CD4-positive, alpha-beta T cell treated with Interferon gamma for 1 hour (primary cell): ENCODE results near the gene GRPEL1.
A peak's percentile ranks its signal among the peaks of the same experiment; 100 is the strongest.
"Not testable (repeated sequence)": the region's sequence is repeated elsewhere in the genome, so short reads cannot be mapped to it uniquely, and the experiment has no call there.

Source experiments
- DNase-seq: peaks from one replicate; pipeline ENCODE4 v3.0.0-alpha.2; 2020

GRPEL1 gene

DNA sequence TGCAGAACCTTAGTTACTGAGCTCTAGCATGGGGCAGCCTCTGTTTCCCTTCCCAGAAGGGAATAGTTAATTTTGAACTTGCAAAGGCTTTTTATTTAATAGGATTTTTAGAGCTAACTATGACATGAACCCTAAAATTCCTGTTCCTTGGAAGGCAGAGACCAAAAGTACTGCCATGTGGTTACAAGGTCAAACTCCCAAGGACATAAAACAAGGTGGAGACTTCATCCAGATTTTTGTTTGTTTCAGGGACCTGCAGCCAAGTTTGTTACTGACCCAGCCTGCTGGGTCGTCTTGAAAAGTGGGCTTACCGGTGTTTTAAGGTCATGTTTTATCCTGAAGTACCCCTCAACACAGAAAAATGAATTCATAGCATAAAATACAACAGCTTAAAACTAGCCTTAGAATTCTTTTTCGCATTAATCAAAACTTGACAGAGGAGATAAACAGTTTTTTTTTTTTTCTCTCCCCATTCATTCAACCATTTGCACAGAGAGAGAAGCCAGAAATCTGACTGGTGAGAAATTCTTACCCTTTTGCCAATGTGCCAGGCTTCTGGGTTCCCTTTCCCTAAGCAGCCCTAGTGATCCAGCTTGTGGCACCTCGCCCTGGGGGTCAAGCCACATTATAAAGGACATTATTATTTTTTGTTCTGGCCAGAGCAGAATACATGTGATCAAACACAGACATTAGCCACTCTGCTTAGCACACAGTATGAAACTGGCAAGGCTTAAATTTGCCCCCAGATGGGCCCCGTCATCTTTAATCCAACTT lies 21.5 kb upstream of the GRPEL1 start:
- no peak for DNase-seq

DNA sequence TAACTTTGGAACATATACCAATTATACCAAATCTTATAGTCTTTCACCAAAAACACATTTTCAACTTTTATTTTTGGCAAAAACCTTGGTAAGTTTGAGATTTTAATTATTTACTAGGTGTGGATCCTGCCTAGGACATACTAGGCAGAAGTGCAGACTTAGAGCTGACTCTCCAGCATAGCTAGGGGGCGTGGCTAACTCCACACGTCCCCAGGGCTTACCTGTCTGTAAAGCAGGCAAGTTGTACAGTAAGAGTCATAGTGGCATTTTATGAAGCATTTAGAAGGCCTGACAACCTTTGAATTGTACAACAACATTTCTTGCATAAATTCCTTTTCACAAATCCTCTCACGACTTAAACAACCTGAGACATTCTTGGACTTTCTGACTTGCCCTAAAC lies 19.2 kb upstream of the GRPEL1 start:
- DNase-seq: no peak

DNA sequence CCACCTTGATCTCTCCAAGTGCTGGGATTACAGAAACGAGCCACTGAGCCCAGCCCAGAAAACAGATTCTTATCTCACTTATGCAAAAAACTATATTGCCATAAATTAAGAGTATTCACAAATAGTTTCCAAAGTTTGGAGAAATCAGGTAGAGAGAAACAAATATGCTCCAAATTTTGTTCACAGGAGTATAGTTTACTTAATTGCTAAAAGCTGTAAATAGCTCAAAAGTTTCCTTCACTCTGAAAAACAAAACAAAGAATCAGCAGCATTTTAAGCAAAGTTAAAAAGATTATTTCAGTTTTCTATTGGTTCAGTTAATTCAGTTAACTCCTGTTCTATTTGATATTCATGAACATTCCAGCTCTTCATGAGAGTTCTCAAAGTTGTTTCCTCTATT lies 18.5 kb upstream of the GRPEL1 start:
- no peak for DNase-seq

DNA sequence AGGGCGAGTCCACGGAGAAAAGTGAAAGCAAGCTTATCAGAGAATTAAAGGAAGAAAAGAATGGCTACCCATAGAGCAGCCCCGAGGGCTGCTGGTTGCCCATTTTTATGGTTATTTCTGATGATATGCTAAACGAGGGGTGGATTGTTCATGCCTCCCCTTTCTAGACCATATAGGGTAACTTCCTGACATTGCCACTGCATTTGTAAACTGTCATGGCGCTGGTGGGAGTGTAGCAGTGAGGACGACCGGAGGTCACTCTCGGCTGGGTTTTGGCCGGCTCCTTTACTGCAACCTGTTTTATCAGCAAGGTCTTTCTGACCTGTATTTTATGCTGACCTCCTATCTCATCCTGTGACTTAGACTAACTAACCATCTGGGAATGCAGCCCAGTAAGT lies 16.7 kb upstream of the GRPEL1 start:
- not testable (repeated sequence) for DNase-seq

DNA sequence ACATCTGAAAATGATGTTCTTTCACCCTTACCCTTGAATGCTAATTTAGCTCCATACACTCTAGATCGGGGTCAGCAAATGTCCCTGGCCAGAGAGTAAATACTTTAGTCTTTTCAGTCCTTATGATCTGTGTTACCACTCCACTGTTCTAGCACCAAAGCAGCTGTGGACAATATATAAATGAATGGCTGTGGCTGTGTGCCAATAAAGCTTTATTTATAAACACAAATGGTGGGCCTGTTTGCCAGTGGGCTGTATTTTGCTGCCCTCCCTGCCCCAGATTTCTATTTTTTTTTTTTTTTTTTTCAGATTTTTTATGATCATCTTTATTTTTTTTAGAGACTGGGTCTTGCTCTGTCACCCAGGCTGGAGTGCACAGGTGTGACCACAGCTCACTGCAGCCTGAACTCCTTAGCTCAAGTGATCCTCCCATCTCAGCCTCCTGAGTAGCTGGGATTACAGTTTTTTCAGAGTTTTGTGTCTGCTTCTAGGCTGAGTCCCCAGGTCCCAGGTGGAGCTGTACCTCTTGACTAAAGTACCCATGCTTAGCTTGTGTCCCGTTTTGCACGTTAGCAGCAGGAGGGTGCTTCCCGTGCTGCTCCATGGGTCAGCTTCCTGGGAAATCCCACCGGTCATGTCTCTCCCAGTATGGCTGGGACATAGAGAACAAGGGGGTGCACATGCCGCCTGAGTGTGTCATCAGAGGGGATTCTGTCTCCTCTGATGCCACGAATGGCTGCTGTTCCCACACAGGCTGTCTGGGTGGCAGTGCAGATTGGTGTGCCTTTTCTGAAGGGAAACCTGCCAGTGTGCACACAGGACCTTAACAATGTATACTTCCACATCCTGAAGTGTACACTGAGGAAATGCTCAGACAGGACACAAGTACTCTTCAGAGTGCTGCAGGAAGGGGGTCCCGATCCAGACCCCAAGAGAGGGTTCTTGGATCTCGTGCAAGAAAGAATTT lies 16.0 kb upstream of the GRPEL1 start:
- DNase-seq: no peak

DNA sequence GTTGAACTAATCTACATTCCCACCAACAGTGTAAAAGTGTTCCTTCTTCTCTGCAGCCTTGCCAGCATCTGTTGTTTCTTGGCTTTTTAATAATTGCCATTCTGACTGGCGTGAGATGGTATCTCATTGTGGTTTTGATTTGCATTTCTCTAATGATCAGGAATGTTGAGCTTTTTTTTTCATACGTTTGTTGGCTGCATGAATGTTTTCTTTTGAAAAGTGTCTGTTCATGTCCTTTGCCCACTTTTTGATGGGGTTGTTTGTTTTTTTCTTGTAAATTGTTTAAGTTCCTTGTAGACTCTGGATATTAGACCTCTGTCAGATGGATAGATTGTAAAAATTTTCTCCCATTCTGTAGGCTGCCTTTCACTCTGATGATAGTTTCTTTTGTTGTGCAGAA lies 12.0 kb upstream of the GRPEL1 start:
- not testable (repeated sequence) for DNase-seq

DNA sequence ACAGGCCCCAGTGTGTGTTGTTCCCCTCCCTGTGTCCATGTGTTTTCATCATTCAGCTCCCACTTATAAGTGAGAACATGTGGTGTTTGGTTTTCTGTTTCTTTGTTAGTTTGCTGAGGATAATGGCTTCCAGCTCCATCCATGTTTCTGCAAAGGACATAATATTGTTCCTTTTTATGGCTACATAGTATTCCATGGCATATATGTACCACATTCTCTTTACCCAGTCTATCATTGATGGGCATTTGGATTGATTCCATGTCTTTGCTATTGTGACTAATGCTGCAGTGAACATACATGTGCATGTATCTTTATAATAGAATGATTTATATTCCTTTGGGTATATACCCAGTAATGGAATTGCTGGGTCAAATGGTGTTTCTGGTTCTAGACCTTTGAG lies 11.6 kb upstream of the GRPEL1 start:
- DNase-seq: not testable (repeated sequence)

DNA sequence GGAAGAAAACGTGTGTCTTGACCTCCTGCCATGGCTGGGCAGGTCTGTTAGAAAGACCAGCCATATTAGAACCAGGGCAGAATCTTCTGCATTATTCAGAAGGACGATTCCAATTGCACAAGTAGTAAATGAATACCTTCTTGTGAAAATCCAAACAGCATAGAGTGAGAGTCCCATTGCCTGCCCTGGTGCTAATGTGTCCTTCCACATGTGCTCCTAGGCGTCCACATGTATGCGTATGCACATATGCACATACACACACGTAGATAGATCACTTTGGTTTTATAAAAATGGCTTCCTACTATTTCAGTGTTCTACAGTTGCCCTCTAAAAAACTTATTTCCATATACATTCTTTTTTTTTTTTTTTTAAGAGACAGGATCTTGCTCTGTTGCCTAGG lies 10.2 kb upstream of the GRPEL1 start:
- DNase-seq: no peak

DNA sequence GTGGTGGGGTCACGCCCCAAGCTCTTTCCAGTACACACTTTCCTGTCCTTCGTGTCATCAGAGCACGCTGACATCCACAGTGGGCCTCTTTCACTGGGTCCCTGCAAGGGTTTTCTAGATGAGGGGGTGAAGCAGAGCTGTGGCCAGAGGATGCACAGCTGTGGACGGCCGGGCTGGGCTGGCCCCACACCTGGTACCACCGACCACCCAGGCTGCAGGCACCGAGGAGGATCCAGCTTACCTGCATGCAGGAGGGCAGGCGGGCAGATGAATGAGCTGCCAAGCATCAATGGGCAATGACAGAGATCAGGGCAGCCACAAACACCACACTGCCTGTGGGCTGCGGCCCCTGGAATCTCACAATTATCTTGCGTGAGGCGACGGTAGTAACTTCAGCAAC lies 9.5 kb upstream of the GRPEL1 start:
- DNase-seq: no peak

DNA sequence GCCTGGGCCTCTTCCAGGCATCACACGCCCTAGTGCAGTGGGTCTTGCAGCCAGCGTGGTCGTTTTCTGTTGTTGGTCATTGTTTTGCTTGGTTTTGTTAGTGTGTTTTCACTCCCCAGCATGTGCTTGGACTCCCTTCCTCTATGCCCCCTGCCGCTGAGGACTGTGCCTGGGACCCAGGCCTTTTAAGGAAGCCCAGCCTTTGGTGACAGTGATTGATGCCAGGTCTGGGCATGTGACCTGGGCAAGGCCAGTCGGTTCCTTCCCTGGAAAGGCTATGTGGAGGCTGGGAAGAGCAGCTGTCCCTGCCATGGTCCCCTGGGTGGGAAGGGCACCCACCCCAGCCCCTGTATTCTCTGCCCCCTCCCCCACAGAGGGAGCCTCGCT lies 8.8 kb upstream of the GRPEL1 start:
- no peak for DNase-seq

DNA sequence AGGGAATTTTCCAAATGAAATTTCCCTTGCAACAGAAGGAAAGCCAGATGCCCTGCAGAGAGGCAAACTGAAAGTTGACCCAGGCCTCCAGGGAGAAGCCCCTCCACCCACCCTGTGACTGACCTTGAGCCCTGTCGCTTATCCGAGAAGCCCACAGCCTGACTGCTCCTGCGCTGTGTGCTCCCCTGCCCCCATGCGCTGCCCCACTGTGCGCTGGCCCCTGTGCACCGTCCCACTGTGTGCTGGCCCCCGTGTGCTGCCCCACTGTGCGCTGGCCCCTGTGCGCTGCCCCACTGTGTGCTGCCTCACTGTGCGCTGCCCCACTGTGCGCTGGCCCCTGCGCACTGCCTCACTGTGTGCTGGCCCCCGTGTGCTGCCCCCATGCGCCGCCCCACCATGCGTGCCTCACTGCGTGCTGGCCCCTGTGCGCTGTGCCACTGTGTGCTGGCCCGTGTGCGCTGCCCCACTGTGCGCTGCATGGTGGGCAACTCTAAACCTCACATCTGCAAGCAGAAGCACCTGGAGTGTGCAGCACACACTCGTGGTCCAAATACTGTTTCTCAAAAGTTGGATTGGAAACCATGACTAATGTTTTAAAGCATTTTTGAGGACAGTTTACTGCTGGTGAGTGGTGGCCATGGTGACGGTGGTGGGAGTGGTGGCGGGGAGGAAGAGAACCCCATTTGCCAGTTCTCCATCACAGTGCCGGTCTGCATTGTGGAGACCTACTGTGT lies 8.3 kb upstream of the GRPEL1 start:
- no peak for DNase-seq

DNA sequence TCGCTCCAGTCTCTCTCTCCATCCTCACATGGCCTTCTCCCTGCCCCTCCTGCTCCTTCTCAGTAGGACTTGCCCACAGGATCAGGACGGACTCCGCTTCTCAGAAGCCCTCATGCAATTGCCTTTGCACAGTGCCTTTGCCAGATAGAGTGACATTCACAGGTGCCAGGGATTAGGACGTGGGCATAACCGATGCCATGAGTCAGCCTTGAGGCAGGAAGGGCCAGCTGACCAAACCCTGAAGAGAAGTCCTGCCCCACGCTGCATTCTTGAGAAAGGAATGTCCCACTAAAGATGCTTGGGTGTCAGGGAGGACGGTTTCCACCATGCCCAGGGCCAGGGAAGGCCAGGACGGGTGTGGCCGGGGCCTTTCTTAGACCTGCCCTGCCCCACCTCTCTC lies 6.6 kb upstream of the GRPEL1 start:
- no peak for DNase-seq

DNA sequence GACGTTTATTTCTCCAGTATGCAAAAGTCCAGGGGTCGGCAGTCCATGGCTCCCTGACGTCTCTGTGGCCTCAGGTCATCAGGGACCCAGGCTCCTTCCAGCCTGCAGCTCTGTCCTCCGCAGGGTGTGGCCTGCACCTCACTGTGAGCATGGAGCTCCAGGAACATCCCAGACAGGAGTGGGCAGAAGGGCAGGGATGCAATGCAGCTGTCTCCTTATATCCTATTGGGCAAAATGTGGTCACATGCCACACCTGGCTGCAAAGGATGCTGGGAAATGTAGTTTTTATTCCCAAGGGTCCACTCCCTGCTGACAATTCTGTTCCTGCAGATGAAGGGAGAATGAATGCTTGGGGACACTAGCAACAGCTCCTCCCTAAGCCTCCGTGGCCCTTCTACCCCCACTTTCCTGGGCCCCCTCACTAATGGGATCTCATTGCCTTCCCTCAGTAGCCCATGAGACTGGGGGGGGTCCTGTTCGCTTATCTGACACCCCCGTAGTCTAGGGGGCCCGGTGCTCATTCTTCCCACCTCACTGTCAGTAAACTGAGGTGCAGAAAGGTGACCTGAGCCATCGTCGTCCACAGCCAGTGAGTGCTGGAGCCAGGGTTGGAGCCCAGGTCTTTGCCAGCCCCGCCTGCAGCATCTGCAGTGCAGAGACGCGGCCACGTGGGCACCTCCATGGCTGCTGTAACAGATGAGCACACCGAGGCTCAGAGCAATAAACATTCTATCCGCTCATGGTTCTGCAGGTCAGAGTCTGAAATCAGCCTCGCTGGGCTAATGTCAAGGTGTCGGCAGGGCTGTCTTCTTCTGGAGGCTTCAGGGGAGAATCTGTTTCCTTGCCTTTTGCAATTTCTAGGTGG lies 5.9 kb upstream of the GRPEL1 start:
- no peak for DNase-seq

DNA sequence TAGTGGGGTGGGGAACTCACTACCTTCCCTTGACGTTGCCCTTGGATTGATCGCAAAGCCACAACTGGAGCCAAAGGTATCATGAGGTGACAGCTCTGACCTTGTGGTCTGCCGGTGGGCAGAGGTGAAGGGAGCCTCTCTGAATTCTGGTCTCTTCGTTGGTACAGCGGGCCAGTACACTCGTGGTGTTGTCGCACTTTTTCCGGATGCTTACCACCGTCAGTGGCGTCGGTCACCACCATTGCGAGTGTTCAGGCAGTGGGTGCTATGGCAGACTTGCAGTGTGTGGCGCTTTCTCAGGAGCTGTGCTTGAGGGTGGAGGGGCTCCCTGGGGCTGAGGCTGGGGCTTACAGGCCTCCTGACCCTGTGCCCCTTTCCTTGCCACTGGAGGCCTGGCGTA lies 5.2 kb upstream of the GRPEL1 start:
- DNase-seq: no peak

DNA sequence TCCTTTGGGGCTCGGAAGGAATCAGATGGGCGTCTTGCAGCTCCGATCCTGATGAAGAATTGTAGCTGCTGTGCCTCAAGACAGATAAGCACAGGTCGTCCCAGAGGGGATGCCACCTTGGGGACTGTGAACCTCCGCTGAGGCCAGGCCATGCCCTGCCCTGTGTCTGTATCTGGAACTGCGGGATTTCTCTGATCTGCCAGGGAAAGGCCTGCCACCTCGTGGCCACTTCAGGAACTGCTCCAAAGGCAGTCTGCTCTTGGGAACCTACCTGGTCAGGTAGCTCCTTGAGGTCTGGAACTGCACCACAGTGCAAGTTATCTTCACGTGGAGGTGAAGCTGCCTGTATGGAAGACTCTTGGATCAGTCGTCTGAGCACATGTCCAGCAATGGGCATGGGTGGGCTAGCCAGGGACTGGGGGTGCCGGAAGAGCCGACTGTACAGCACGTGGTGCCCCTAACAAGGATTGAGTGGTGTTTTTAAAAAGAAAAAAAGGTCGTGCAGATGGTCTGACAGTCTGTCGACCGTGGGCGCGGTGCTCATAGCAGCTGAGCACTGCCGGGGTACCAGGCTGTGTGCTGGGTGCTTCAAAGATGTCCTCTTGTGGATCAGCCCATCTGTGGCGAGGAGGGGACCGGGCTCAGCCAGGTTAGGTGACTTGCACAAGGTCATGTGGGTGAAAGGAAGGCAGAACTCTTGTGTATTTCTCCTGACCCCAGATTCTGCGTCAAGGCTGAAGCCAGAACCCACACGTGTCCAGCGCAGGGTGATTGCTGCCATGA lies 3.1 kb upstream of the GRPEL1 start:
- peak; percentile 82 for DNase-seq

DNA sequence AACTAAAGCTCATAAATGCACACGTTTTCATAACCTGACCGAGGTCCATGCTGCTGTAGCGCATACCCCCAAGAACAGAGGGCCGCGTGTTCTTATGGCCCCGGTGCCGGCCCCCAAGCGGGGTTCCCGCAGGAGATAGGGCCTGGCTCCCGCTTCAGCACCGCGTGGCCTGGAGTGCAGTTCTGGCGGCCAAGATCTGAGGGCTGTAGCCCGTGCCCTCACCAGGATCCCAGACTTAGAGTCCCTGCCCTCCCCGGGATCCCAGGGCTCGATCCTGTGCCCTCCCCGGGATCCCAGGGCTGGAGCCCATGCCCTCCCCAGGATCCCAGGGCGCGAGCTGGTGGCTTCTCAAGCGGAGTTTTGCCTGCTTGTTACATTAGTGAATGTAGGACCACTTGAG lies 1.0 kb upstream of the GRPEL1 start:
- DNase-seq: no peak

DNA sequence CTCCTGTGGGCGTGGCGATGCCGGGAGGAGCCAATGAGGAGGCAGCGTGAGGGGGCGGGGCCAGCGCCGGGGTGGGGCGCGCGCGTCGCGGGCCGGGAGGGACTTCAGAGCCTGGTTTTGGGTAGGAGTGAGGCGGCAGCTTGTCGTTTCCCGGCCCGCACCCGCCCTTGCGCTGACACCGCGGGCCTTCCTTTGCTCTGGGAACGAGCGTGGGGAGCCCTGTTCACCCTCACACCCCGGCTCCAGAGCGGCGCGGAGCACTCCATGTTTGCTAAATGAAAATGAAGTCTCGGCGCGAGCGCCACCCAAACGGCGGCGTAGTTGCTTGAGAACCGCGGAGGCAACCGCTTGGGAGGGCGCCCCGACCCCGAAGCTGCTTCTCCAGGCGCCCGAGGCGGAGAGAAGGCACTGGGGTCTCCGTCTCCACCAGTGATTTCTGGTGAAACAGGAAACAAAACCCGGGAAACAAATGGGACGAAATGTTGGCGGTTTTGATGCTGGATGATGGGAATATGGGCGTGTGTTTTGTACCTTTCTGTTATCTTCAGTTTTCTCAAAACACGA lies 497 bp upstream of the GRPEL1 start:
- no peak for DNase-seq

DNA sequence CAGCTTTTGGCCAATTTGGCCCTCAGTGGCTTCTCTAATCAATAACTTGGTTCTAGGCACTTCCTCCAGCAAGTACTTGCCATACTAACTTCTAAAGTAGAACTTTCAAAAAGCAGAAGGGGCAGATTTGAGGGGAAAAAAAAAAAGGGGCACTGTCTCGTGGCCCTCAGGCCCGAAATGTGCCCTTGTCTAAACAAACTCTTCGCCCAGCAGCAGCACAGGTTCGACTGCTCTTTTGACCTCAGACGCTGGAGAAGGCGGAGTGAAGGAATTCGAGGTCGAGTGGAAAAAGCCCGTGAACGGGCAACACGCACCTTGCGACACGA lies 775 bp downstream of the GRPEL1 start:
- DNase-seq: no peak

DNA sequence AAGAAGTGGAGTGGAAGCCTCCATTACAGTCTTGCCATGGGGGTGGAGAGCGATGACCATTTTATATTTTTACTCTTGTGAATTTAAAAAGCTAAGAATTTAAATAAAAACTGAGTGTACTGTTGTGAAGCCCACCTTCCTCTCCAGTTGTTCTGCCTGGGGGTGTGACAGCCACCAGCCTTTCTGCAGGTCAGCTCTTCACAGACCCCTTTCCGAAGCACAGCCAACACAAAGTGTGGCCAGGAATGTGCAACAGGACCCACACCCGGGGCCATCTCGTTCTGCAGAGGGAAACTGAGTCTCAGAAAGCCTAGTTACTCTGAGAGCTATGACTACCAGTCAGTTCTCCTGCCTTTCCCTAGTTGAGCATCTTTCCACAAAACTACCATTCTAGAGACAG lies 1.4 kb downstream of the GRPEL1 start:
- no peak for DNase-seq

DNA sequence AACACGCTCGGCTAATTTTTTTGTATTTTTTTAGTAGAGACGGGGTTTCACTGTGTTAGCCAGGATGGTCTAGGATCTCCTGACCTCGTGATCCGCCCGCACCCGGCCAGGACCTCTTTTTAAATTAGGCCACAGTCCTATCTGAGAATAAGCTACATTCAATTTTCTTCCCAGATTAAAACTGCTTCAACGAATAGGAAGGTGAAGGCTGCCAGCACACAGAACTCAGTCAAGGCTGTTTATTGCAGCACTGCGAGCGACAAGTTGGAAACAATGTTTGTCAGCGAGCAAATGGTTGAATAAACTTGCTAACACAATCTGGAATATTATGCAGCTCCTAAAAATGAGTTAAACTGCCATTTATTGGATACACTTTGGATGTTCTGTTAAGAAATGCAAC lies 1.9 kb downstream of the GRPEL1 start:
- DNase-seq: no peak

DNA sequence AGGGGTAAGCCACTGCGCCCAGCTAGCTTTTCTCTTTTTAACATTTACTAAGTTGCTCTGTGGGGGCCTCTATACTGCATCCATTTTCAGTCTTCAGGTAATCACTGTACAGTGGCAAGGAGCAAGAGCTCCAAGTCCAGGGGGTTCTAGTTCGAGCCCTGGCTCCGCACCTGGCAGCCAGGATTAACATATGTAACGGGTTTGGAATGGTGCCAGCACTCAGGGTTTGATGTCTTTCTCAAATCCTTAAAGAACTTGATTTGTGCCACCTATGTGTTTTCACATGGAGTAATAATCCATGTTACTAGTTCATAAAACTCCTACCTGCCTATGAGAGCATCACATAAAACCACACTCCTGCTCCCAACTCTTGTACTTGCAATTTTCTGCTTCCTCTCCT lies 4.5 kb downstream of the GRPEL1 start:
- DNase-seq: no peak

DNA sequence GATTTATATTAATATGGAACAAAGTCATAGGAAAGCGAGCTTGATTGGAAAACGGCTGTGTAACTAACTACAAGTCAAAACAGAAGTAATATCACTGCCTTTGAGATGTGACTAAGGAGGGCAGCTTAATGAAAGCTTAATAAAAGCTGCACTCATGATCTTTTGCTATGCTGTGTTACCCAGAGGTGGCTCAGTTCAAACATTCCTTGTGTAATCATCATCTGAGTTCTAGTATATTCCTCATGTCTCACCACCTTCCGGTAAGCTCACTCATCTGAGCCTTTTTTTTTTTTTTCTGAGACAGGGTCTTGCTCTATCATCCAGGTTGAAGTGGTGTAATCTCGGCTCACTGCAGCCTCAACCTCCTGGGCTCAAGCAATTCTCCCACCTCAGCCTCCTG lies 5.0 kb downstream of the GRPEL1 start:
- no peak for DNase-seq
